ENCODE measurements around the gene ZCCHC7.
"Not testable (repeated sequence)": the region's sequence is repeated elsewhere in the genome, so short reads cannot be mapped to it uniquely, and the experiment has no call there.

Gene ZCCHC7

DNA sequence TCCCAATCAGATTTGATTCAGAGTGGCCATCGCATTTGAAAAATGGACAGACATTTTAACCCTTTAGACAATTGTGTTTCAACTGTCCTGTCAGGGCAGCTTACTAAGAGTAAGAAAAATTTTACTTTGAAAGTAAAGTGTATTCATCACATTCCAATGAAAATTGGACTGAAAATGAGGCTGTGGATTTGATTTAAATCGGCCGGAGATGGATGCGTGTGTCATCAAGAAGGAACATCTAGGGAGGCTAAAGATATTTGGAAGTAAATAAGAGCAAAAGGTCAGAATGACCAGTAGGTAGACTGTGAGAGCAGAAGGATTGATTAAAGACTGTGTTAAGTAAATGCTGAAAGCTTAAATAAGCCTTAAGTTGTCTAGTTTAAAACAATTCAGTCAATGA, 1.5 kb downstream of the ZCCHC7 start:
- DNase-seq, result no peak

GRCh38 chr9:37126214-37126788, 5.9 kb downstream of the ZCCHC7 start:
- no peak for DNase-seq

GRCh38 chr9:37127018-37127417, 6.6 kb downstream of the ZCCHC7 start:
- no peak for DNase-seq

- no peak for DNase-seq
Observed at GRCh38 chr9:37128051-37128450, 7.7 kb downstream of the ZCCHC7 start.

GRCh38 chr9:37134166-37134565, 13.8 kb downstream of the ZCCHC7 start:
- DNase-seq, result no peak

DNA sequence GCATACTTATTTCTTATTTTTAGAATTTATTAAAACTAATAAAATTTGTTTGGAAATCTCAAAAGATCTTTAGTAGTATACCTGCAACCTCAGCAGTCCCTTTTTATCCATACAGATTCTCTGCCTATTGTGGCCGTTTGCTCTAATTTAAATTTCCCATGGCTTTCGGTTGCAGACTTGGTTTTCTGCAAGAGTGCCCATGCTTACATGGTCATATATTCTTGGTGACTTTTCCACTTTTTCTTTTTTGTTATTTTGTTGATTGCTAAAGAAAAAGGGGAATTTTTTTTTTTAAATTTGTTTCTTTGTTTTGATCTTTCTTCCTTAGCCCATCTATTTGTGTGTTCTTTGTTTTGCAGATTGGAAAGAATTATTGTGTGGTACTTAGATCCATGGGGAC, 20.6 kb downstream of the ZCCHC7 start:
- DNase-seq, result no peak

GRCh38 chr9:37144762-37145161, 24.4 kb downstream of the ZCCHC7 start:
- peak; percentile 10 for DNase-seq

GRCh38 chr9:37146410-37146809, 26.0 kb downstream of the ZCCHC7 start:
- DNase-seq, result no peak

- no peak for DNase-seq
Observed at GRCh38 chr9:37148181-37148580, 27.8 kb downstream of the ZCCHC7 start.

GRCh38 chr9:37149666-37150308, 29.4 kb downstream of the ZCCHC7 start:
- DNase-seq, result no peak

- no peak for DNase-seq
Observed at GRCh38 chr9:37150415-37150814, 30.0 kb downstream of the ZCCHC7 start.

DNA sequence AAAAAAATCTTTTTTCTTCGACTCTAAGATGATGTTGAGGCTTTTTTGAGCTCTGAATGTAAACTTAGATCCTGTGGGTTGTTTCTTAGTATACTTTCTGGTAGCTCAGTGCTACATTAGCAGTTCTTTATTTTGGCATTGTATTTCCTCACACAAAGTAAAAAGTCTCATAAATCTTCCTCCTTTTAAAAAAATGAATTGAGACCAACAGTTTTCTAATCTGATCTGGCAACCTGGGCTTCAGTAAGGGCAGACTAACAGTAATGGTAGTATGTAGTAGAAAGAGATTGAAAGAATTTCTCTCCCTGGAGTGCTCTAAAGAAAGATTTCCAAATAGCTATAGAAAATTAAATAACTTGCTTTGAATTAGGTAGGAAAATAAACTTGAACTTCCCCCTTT, 31.4 kb downstream of the ZCCHC7 start:
- DNase-seq, result no peak

- DNase-seq, result no peak
Observed at GRCh38 chr9:37152365-37152764, 32.0 kb downstream of the ZCCHC7 start.

DNA sequence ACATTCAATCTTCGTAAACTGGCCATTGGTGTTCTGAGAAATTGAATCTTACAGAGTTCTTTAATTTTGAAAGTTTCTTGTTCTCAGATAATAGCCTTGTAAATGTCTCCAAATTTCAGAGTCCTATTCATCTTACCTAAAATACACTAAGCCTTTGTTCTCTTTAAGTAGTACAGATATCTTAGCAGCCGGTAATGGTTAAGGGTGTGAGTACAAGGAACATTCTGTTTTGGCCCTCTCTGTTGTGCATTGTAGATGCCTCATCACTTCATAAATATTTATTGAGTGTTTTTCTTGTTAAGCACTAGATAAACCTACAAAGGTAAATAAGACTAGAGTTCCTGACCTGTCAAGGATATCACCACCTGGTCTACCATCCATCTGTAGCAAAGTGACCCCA, 35.2 kb downstream of the ZCCHC7 start:
- no peak for DNase-seq

DNA sequence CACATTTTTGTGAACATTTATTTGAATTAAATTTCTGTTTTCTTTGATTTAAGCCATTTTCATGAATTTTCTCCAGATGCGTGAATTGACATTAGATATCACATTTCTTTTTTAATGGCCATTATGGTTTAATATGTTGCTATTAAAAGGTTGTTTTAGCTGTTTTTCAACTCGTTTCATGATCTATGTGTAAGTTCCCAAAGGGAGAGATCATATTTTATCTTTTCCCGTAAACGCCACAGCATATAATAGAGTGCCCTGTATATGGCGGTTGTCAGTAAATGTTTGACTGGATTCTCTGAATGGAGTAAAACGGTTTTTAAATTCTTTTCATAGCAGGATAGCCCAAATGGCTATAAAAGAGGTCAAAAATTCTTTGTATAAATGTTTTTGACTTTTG, 35.8 kb downstream of the ZCCHC7 start:
- no peak for DNase-seq

- no peak for DNase-seq
Observed at GRCh38 chr9:37156781-37157356, 36.5 kb downstream of the ZCCHC7 start.

GRCh38 chr9:37157726-37158377, 37.5 kb downstream of the ZCCHC7 start:
- DNase-seq, result no peak

DNA sequence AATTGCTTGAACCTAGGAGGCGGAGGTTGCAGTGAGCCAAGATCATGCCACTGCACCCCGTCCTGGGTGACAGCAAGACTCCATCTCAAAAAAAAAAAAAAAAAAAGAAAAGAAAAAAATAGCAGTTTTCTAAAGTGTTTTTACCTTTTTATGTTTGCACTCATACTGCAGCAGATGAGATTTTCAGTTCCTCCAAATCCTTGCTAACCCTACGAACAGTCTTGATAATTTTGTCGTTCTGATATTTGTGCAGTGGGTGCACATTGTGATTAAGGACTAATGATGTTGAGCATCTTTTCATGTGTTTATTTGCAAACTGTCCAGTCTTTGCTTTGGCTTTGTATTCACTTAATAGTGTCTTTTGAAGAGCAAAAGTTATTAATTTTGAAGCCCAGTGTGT, 42.9 kb downstream of the ZCCHC7 start:
- no peak for DNase-seq

- DNase-seq, result not testable (repeated sequence)
Observed at GRCh38 chr9:37164335-37164734, 44.0 kb downstream of the ZCCHC7 start.

DNA sequence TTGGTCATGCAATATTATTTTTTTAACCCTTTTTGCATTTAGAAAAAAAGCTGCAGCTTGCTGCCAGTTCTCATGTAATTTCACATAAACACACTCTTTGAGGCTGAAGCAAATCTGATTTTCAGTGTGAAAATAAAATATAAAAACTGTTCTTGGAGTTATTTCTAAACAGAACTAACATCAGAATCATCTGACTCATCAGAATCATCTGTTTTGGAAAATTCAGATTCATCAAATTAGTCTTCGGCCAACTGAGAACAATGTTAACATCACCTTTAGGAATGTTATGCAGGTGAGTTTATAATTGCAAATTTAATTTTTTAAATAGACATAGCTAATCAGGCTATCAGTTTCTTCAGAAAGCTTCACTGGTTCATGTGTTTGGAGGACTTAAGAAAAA, 45.3 kb downstream of the ZCCHC7 start:
- no peak for DNase-seq

DNA sequence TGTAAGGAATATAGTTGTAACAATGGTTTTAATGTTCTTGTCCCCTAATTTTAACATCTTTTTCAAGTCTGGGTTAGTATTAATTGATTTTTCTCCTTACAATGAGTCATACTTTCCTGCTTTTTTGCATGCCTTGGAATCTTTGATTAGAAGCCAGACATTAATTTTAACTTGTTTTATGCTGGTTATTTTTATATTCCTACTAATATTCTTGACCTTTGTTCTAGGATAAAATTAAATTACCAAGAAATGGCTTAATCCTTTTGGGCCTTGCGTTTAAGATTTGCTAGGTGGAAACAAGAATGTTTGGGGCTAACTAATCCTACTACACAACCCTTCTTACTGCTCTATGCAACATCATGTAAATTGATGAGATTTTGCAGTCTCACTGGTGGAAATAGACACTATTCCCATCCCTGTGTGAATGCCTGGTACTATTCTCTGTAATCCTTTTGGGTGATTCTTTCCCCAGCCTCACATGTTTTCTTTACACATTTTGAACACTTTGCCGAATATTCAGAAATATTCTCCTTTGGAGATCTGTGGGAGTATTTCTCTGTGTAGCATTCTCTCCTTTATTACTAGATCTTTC, 47.2 kb downstream of the ZCCHC7 start:
- DNase-seq, result no peak

DNA sequence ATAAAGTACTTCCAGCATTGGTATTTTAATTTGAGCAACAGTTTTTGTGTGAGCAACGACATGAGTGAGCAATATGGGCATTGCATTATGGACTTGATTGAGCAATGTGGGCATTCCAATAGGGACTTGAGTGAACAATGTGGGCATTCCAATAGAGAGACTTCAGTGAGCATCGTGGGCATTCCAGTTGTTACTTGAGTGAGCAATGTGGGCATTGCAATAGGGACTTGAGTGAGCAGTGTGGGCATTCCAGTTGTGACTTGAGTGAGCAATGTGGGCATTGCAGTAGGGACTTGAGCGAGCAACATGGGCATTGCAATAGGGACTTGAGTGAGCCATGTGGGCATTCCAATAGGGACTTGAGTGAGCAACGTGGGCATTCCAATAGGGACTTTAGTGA, 52.2 kb downstream of the ZCCHC7 start:
- no peak for DNase-seq

- DNase-seq, result peak; percentile 22
Observed at GRCh38 chr9:37174247-37174646, 53.9 kb downstream of the ZCCHC7 start.

DNA sequence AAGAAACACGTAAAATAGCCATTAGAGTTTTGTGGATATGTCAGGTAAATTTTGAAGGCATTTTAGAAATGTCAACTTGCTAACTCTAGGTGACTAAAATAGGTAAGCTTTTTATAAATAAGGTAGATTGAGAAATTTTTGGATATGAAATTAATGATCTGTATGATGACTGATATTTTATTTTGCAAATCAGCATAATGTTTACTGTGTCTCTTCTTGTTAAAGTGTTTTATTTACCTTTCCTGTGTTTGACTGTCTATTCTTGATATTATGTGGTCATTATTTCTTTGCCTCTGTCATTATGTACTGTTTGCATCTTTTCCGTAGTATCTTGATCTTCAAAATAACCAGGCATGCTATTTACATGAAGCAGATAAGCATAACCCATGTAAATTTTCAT, 58.4 kb downstream of the ZCCHC7 start:
- DNase-seq, result no peak

Data from fibroblast of upper back skin (primary cell).